Left hindlimb (tissue), 1 donor: Measurements from ENCODE around the gene PKP4.

ENCODE experiments used
- DNase-seq: peaks from one replicate; pipeline ENCODE4 v3.0.0-alpha.2; 2018

PKP4 gene

GRCh38 chr2:158603205-158603604 is 146.5 kb downstream of the PKP4 start:
- no peak for DNase-seq

- no peak for DNase-seq
These were observed 147.2 kb downstream of the PKP4 start for GRCh38 chr2:158603986-158604385.

GRCh38 chr2:158610059-158610458 is 153.3 kb downstream of the PKP4 start:
- DNase-seq, result no peak

GRCh38 chr2:158616480-158617000 is 159.8 kb downstream of the PKP4 start:
- no peak for DNase-seq

- no peak for DNase-seq
These were observed 162.2 kb downstream of the PKP4 start for GRCh38 chr2:158618891-158619490.

GRCh38 chr2:158619496-158619895 is 162.7 kb downstream of the PKP4 start:
- no peak for DNase-seq

GRCh38 chr2:158620656-158621055 is 163.9 kb downstream of the PKP4 start:
- DNase-seq, result no peak

- DNase-seq, result no peak
These were observed 167.4 kb downstream of the PKP4 start for GRCh38 chr2:158624071-158624667.

- DNase-seq, result no peak
These were observed 168.2 kb downstream of the PKP4 start for GRCh38 chr2:158624961-158625360.

GRCh38 chr2:158629116-158629515 is 172.4 kb downstream of the PKP4 start:
- DNase-seq, result no peak

GRCh38 chr2:158633261-158633660 is 176.5 kb downstream of the PKP4 start:
- no peak for DNase-seq

GRCh38 chr2:158634627-158635026 is 177.9 kb downstream of the PKP4 start:
- DNase-seq, result no peak

GRCh38 chr2:158635961-158636601 is 179.3 kb downstream of the PKP4 start:
- DNase-seq, result no peak

GRCh38 chr2:158637357-158637756 is 180.6 kb downstream of the PKP4 start:
- no peak for DNase-seq

GRCh38 chr2:158644139-158644538 is 187.4 kb downstream of the PKP4 start:
- no peak for DNase-seq

GRCh38 chr2:158645299-158645698 is 188.5 kb downstream of the PKP4 start:
- no peak for DNase-seq

- DNase-seq, result no peak
These were observed 190.9 kb downstream of the PKP4 start for GRCh38 chr2:158647436-158648231.

GRCh38 chr2:158649846-158650245 is 193.1 kb downstream of the PKP4 start:
- DNase-seq, result no peak

- DNase-seq, result no peak
These were observed 194.1 kb downstream of the PKP4 start for GRCh38 chr2:158650646-158651357.

- no peak for DNase-seq
These were observed 194.8 kb downstream of the PKP4 start for GRCh38 chr2:158651358-158652057.

GRCh38 chr2:158655628-158656027 is 198.9 kb downstream of the PKP4 start:
- DNase-seq, result no peak
